SK-N-SH (cell line): ENCODE measurements around the gene LRFN4.

Source experiments
- EZH2phosphoT487 ChIP-seq: fragments of 200-600 bp; sonication (generic); IDR thresholded peaks from 2 replicates; pipeline ENCODE4 v1.6.1; 2017; ENCODE audit warnings: low read depth, mixed run types, mild to moderate bottlenecking, antibody characterized with exemption, moderate library complexity, borderline replicate concordance
- FOXM1 ChIP-seq: IDR thresholded peaks from 2 replicates; pipeline ENCODE4 v1.4.0; 2012; ENCODE audit warnings: low read depth, mild to moderate bottlenecking
- GATA2 ChIP-seq: sonication (generic); formaldehyde crosslinking; IDR thresholded peaks from 2 replicates; pipeline ENCODE4 v1.5.0; 2020; ENCODE audit warnings: mild to moderate bottlenecking, missing genetic modification reagents
- RAD21 ChIP-seq: IDR thresholded peaks from 2 replicates; pipeline ENCODE4 v1.6.1; 2012; ENCODE audit warnings: mild to moderate bottlenecking, low read length
- SIN3A ChIP-seq: IDR thresholded peaks from 2 replicates; pipeline ENCODE4 v1.6.1; 2012; ENCODE audit warnings: low read depth, mild to moderate bottlenecking, low read length, moderate library complexity, borderline replicate concordance
- TAF1 ChIP-seq: IDR thresholded peaks from 2 replicates; pipeline ENCODE4 v1.6.1; 2012; ENCODE audit warnings: low read depth, mild to moderate bottlenecking, low read length, moderate library complexity, borderline replicate concordance
- TCF12 ChIP-seq: IDR thresholded peaks from 2 replicates; pipeline ENCODE4 v1.4.0; 2012
- TEAD4 ChIP-seq: IDR thresholded peaks from 2 replicates; pipeline ENCODE4 v1.4.0; 2012; ENCODE audit warnings: mild to moderate bottlenecking, borderline replicate concordance; ENCODE audit not compliant: insufficient read depth
- YY1 ChIP-seq: IDR thresholded peaks from 2 replicates; pipeline ENCODE4 v1.4.0; 2012; ENCODE audit warnings: low read depth, mild to moderate bottlenecking
- TF ChIP-seq, protein P1 (sequence below): fragments of 200-600 bp; sonication (generic); IDR thresholded peaks from 2 replicates; pipeline ENCODE4 v1.6.1; 2017; ENCODE audit warnings: antibody characterized with exemption, mild to moderate bottlenecking, moderate library complexity
- TF ChIP-seq, protein P2 (sequence below): IDR thresholded peaks from 2 replicates; pipeline ENCODE4 v1.6.1; 2012; ENCODE audit warnings: mild to moderate bottlenecking, low read depth, low read length, moderate library complexity
- TF ChIP-seq, protein P3 (sequence below): IDR thresholded peaks from 2 replicates; pipeline ENCODE4 v1.4.0; 2012; ENCODE audit warnings: low read depth, borderline replicate concordance
- TF ChIP-seq, protein P4 (sequence below): IDR thresholded peaks from 2 replicates; pipeline ENCODE4 v1.4.0; 2012; ENCODE audit warnings: low read depth
- TF ChIP-seq, protein P5 (sequence below): fragments of 150-350 bp; IDR thresholded peaks from 2 replicates; pipeline ENCODE4 v1.6.1; 2017; ENCODE audit warnings: antibody characterized with exemption, low read length, low read depth, borderline replicate concordance

DNA sequence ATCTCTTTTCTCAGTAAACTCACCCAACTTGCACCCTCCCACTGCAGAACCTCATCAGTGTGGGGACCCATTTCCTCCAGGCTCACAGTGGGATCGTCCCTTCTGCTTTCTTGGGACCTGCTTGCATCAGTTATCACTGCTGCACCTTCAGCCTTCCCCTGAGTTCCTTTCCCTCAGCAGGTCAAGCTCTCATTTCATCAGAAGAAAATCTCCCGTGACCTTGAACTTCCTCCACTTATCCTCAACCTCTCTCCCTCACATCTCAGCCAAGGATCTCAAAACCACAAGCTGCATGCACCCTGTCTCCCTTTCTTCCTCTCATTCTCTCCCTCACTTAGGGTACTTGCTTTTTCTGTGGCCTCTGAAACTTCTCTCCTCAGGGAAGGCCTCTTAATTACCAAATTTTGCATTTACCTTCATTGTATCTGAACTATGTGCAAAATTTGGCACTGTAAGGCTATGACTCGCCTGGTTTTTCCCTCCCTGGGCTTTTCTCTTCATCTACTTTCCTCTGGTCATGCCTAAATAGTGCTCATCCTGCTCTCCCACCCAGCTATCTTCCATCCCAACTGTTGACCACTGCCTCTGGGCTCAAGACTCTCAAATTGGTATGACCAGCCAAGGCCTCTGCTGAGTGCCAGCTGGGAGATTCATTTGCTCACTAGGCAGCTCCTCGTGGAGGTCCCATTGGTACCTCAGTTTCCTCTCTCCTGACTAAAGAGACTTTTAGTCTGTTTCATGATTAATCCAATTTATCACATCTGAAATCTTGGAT is 16.4 kb upstream of the LRFN4 start:
- TF ChIP-seq, protein P1, sequence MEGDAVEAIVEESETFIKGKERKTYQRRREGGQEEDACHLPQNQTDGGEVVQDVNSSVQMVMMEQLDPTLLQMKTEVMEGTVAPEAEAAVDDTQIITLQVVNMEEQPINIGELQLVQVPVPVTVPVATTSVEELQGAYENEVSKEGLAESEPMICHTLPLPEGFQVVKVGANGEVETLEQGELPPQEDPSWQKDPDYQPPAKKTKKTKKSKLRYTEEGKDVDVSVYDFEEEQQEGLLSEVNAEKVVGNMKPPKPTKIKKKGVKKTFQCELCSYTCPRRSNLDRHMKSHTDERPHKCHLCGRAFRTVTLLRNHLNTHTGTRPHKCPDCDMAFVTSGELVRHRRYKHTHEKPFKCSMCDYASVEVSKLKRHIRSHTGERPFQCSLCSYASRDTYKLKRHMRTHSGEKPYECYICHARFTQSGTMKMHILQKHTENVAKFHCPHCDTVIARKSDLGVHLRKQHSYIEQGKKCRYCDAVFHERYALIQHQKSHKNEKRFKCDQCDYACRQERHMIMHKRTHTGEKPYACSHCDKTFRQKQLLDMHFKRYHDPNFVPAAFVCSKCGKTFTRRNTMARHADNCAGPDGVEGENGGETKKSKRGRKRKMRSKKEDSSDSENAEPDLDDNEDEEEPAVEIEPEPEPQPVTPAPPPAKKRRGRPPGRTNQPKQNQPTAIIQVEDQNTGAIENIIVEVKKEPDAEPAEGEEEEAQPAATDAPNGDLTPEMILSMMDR, result no peak
- TF ChIP-seq TCF12, result no peak
- TF ChIP-seq TAF1, result no peak
- no peak for TF ChIP-seq TEAD4
- TF ChIP-seq, protein P2, sequence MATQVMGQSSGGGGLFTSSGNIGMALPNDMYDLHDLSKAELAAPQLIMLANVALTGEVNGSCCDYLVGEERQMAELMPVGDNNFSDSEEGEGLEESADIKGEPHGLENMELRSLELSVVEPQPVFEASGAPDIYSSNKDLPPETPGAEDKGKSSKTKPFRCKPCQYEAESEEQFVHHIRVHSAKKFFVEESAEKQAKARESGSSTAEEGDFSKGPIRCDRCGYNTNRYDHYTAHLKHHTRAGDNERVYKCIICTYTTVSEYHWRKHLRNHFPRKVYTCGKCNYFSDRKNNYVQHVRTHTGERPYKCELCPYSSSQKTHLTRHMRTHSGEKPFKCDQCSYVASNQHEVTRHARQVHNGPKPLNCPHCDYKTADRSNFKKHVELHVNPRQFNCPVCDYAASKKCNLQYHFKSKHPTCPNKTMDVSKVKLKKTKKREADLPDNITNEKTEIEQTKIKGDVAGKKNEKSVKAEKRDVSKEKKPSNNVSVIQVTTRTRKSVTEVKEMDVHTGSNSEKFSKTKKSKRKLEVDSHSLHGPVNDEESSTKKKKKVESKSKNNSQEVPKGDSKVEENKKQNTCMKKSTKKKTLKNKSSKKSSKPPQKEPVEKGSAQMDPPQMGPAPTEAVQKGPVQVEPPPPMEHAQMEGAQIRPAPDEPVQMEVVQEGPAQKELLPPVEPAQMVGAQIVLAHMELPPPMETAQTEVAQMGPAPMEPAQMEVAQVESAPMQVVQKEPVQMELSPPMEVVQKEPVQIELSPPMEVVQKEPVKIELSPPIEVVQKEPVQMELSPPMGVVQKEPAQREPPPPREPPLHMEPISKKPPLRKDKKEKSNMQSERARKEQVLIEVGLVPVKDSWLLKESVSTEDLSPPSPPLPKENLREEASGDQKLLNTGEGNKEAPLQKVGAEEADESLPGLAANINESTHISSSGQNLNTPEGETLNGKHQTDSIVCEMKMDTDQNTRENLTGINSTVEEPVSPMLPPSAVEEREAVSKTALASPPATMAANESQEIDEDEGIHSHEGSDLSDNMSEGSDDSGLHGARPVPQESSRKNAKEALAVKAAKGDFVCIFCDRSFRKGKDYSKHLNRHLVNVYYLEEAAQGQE, result no peak
- no peak for TF ChIP-seq RAD21
- TF ChIP-seq, protein P3, sequence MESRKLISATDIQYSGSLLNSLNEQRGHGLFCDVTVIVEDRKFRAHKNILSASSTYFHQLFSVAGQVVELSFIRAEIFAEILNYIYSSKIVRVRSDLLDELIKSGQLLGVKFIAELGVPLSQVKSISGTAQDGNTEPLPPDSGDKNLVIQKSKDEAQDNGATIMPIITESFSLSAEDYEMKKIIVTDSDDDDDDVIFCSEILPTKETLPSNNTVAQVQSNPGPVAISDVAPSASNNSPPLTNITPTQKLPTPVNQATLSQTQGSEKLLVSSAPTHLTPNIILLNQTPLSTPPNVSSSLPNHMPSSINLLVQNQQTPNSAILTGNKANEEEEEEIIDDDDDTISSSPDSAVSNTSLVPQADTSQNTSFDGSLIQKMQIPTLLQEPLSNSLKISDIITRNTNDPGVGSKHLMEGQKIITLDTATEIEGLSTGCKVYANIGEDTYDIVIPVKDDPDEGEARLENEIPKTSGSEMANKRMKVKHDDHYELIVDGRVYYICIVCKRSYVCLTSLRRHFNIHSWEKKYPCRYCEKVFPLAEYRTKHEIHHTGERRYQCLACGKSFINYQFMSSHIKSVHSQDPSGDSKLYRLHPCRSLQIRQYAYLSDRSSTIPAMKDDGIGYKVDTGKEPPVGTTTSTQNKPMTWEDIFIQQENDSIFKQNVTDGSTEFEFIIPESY, result no peak
- no peak for TF ChIP-seq SIN3A
- TF ChIP-seq, protein P4, sequence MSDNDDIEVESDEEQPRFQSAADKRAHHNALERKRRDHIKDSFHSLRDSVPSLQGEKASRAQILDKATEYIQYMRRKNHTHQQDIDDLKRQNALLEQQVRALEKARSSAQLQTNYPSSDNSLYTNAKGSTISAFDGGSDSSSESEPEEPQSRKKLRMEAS, result no peak
- no peak for TF ChIP-seq YY1
- TF ChIP-seq, protein P5, sequence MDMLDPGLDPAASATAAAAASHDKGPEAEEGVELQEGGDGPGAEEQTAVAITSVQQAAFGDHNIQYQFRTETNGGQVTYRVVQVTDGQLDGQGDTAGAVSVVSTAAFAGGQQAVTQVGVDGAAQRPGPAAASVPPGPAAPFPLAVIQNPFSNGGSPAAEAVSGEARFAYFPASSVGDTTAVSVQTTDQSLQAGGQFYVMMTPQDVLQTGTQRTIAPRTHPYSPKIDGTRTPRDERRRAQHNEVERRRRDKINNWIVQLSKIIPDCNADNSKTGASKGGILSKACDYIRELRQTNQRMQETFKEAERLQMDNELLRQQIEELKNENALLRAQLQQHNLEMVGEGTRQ, result no peak
- TF ChIP-seq FOXM1, result no peak
- no peak for TF ChIP-seq GATA2 (CRISPR knock-in tag)
- no peak for TF ChIP-seq EZH2phosphoT487
